Psoas muscle (tissue), 8 donors: Measurements from ENCODE around the gene PHACTR3. TPM values are rescaled to one million over a fixed set of nuclear protein-coding genes. Genes with fewer than 3 reads are reported as not detected.

Source experiments
- ATAC-seq, 4 donors: fragments of 200-7000 bp; cut with Tn5 transposase; one replicate each; pipeline ENCODE4 v1.9.1; 2020; ENCODE audit warnings: moderate library complexity in 3 of 4, mild to moderate bottlenecking in 2 of 4
- DNase-seq, 2 donors: peaks; one replicate each; pipeline ENCODE4 v3.0.0-alpha.2; 2020
- H3K27ac ChIP-seq: fragments of 200-600 bp; one replicate; pipeline ENCODE4 v1.8.0; 2022
- H3K27me3 ChIP-seq, 3 donors: fragments of 200-600 bp in 1 of 3; one replicate each; pipeline versions ENCODE4 v1.6.1 to v1.8.0; 2013 to 2022; ENCODE audit warnings: low read length in 2 of 3, mild to moderate bottlenecking in 2 of 3, moderate library complexity in 1 of 3; ENCODE audit not compliant: insufficient read depth in 3 of 3
- H3K36me3 ChIP-seq, 2 donors: fragments of 200-600 bp in 1 of 2; one replicate each; pipeline versions ENCODE4 v1.6.1 to v1.8.0; 2013 to 2022; ENCODE audit warnings: low read depth in 1 of 2, mild to moderate bottlenecking in 1 of 2, moderate library complexity in 1 of 2; ENCODE audit not compliant: insufficient read depth in 1 of 2
- H3K4me1 ChIP-seq: fragments of 200-600 bp; one replicate; pipeline ENCODE4 v1.8.0; 2022
- H3K4me3 ChIP-seq: fragments of 200-600 bp; one replicate; pipeline ENCODE4 v1.8.0; 2022; ENCODE audit warnings: mild to moderate bottlenecking
- H3K9me3 ChIP-seq: fragments of 200-600 bp; one replicate; pipeline ENCODE4 v1.8.0; 2022
- CTCF ChIP-seq: fragments of 200-600 bp; IDR thresholded peaks from one replicate; pipeline ENCODE4 v1.8.0; 2022; ENCODE audit warnings: antibody characterized with exemption
- WGBS, 3 donors: extraction: QIAGEN DNeasy Blood & Tissue Kit; methylation state at CpG; one replicate each; pipeline versions ENCODE4 v1.1.6 to v1.1.7; 2013; 5-methylcytosine and 5-hydroxymethylcytosine counted together
- intact Hi-C, 2 donors: fragments of 100-400 bp; cut with DNase I; formaldehyde crosslinking; loops; one replicate each; pipeline versions ENCODE4 v1.11.0 to v1.14.2; 2022
- polyA plus RNA-seq, 3 donors: library from polyadenylated mRNA; stranded (reverse); fragments of 200-250 nt; gene quantifications; one replicate each; pipeline ENCODE4 v1.2.3, GENCODE V29; 2013
- total RNA-seq, 4 donors: library from RNA; stranded (reverse); fragmentation: NEBNext Ultra II Directional in 2 of 4; extraction: Animal tissue kit (Norgen Biotek cat#: 25700) in 2 of 4; gene quantifications; one replicate each; pipeline versions ENCODE4 v1.2.1 to v1.2.4, GENCODE V29; 2021 to 2023
- donor health status: healthy with polysubstance abuse.
- donor health status: DM: no; HTN: no; CAD: no; lungs with moderate emphysema.
- donor health status: Bipolar disorder and iron deficiency.
- donor health status: healthy.
- donor health status: DM: yes; HTN: yes; CAD: no.
- donor health status: DM: no; HTN: no; CAD: no.
- donor health status: DM: no; HTN: no; CAD: no.
- donor health status: DM: yes; HTN: yes; CAD: no.

Gene PHACTR3
- total and polyA plus RNA-seq, 7 donors: 0.10 to 0.46 (median 0.15) TPM; not detected in 3

GRCh38 chr20:59581993-59582679 is 22.2 kb upstream of the PHACTR3 start:
- no peak overlapping the region for H3K4me3 ChIP-seq
- WGBS, 3 donors: 72 to 74% (median 73%) methylated on average over 13 of the region's 13 CpGs
- H3K4me1 ChIP-seq: no peaks in the 10 kb centered on the region
- no peaks in the 10 kb centered on the region for H3K9me3 ChIP-seq
- intact Hi-C loops: no loop called here
- no peak for TF ChIP-seq CTCF
- ATAC-seq: no peak
- DNase-seq: no peak
- H3K27ac ChIP-seq: no peak overlapping the region
- peaks cover 0 to 36% (median 11%) of the 10 kb centered on the region in 3 donors for H3K27me3 ChIP-seq
- H3K36me3 ChIP-seq: no peaks in the 10 kb centered on the region

- ATAC-seq: peak in 2 of 4 donors; percentile 33 to 37
- intact Hi-C loops: no loop called here
- TF ChIP-seq CTCF: no peak
- Histone ChIP-seq H3K27me3 (peaks cover 0 to 27% (median 6%) of the 10 kb centered on the region in 3 donors), H3K4me1 (no peaks in the 10 kb centered on the region), H3K4me3 (no peak overlapping the region), H3K27ac (no peak overlapping the region), H3K36me3 (no peaks in the 10 kb centered on the region), H3K9me3 (no peaks in the 10 kb centered on the region)
- 49 to 54% (median 52%) methylated on average over 31 of the region's 31 CpGs for WGBS, 3 donors
- DNase-seq: peak; percentile 53 to 78
These were observed 20.7 kb upstream of the PHACTR3 start for GRCh38 chr20:59583428-59584277.

GRCh38 chr20:59584278-59584925 is 19.9 kb upstream of the PHACTR3 start:
- 87 to 94% (median 92%) methylated on average over 15 of the region's 15 CpGs for WGBS, 3 donors
- Histone ChIP-seq H3K27me3 (peaks cover 0 to 23% (median 7%) of the 10 kb centered on the region in 3 donors), H3K27ac (no peak overlapping the region), H3K9me3 (no peaks in the 10 kb centered on the region), H3K36me3 (no peaks in the 10 kb centered on the region), H3K4me1 (no peaks in the 10 kb centered on the region), H3K4me3 (no peak overlapping the region)
- ATAC-seq (no peak), DNase-seq (no peak)
- intact Hi-C loops: no loop called here
- TF ChIP-seq CTCF: no peak

DNA sequence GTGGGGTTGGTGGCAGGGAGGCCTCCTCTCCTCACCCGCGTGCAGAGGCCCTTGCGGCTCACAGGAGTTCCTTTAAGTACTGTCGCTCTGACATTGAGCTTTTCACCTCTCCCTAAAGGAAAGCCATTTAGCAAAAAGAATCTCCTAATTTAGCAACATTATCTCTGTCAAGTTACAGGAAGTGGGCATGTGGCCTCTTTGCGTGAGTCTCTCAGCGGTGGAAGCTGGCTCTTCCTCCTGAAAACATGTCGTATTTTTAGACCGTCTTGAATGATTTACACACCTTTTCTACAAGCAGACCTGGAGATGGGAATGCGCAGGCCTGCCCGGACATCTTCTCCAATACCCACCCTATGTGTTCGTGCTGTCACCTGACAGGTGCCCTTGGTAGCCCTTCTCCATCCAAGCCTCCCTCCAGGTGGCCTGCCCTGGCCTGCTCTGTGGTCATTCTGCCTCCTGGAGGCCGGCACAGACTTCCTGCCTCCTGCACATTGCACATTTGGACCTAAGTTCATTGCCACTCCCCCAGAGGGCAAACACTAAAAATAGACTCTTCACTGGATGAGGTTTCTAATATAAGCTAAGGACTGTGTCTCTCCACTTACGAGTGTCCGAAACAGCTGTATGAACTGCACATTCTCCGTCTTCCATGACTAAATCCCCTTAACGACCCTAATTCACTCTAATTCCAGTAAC is 18.5 kb upstream of the PHACTR3 start:
- intact Hi-C loops: no loop called here
- TF ChIP-seq CTCF: no peak
- ATAC-seq (no peak), DNase-seq (no peak)
- no peaks in the 10 kb centered on the region for H3K4me1 ChIP-seq
- no peak overlapping the region for H3K27ac ChIP-seq
- 47 to 52% (median 48%) methylated on average over 16 of the region's 16 CpGs for WGBS, 3 donors
- no peak overlapping the region for H3K4me3 ChIP-seq
- H3K9me3 ChIP-seq: no peaks in the 10 kb centered on the region
- no peaks in the 10 kb centered on the region for H3K36me3 ChIP-seq
- peaks cover 0 to 19% (median 7%) of the 10 kb centered on the region in 3 donors for H3K27me3 ChIP-seq
